ENCODE measurements around the gene DMKN.

The DMKN gene

GRCh38 chr19:35545001-35545854 is 31.8 kb upstream of the DMKN start, which contains the start of gene TMEM147:
Gene TMEM147, plus strand, starts transcription at chr19:35545626. Its CDS starts 114 bp downstream, at chr19:35545740.
- H3K27ac ChIP-seq (ENCODE audit: low read depth, low read length), result peak within 1 kb of the TSS; percentile 47; the same call in 1 of the 2 replicates
- no peaks in the 10 kb centered on the region for H3K9me3 ChIP-seq (ENCODE audit: control insufficient read depth, insufficient read depth, low read length)
- no peaks in the 10 kb centered on the region for H3K9me2 ChIP-seq (replicated peaks; ENCODE audit: control insufficient read depth, low read length)
- H4K20me1 ChIP-seq (ENCODE audit: control insufficient read depth, insufficient read depth, low read depth, low read length), result peaks cover 2% of the 10 kb centered on the region; the same call in 1 of the 2 replicates
- H3K27me3 ChIP-seq (ENCODE audit: control insufficient read depth, low read length), result no peaks in the 10 kb centered on the region
- peaks cover 40% of the 10 kb centered on the region for H3K79me2 ChIP-seq (ENCODE audit: control insufficient read depth, low read length)
- peaks cover 30% of the 10 kb centered on the region for H3K4me1 ChIP-seq (ENCODE audit: control insufficient read depth, low read length)
- peak within 1 kb of the TSS; percentile 97 for H3K4me3 ChIP-seq (ENCODE audit: low read length)
- TF ChIP-seq EZH2phosphoT487 (IDR thresholded peaks at IDR 0.05; ENCODE audit: borderline replicate concordance, low read length) (no peak), CTCF (IDR thresholded peaks at IDR 0.05; ENCODE audit: low read depth, low read length, poor library complexity, severe bottlenecking) (no peak)
- H3K4me2 ChIP-seq (ENCODE audit: low read length), result peak within 1 kb of the TSS; percentile 91
- H3K36me3 ChIP-seq (ENCODE audit: control insufficient read depth, low read length), result peaks cover 39% of the 10 kb centered on the region
- H3F3A ChIP-seq (ENCODE audit: control insufficient read depth, insufficient read depth), result no peaks in the 10 kb centered on the region

DNA sequence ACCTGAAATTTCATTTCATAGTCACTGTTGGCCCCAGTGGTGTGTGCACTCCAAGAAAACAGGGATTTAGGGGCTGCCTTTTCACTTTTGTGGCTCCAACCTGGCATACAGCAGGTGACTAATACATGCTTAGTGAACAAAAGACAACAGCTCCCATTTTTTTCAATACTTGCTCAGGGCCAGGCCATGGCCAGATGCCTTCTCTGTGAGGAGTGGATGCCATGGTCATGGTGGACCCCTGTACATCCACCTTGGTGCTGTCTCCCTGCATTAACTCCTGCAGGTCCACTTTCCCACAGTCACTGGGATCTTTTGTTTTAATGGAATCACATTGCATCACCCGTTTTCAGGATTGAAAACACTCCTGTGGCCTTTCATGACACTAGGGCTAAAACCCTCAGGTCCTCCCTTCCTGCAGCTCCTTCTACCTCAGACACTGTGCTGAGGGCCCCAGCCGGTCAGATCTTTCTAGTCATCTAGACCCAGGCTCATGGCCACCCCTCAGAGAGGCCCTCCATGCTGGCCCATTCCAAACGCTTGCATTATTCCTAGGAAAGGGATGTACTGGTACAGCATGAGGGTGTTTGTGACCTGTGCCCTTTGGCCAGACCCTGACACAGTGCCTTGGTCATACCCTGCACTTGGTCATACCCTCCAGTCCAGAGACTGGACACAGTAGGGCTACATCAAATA is 30.8 kb upstream of the DMKN start:
- H3K4me2 ChIP-seq (ENCODE audit: low read length), result peak overlapping the region; percentile 91
- H3K27me3 ChIP-seq (ENCODE audit: control insufficient read depth, low read length), result no peaks in the 10 kb centered on the region
- TF ChIP-seq CTCF (IDR thresholded peaks at IDR 0.05; ENCODE audit: low read depth, low read length, poor library complexity, severe bottlenecking), result no peak
- no peak for TF ChIP-seq EZH2phosphoT487 (IDR thresholded peaks at IDR 0.05; ENCODE audit: borderline replicate concordance, low read length)
- H3K4me3 ChIP-seq (ENCODE audit: low read length), result peak overlapping the region; percentile 97
- H3K9me3 ChIP-seq (ENCODE audit: control insufficient read depth, insufficient read depth, low read length), result no peaks in the 10 kb centered on the region
- peaks cover 40% of the 10 kb centered on the region for H3K36me3 ChIP-seq (ENCODE audit: control insufficient read depth, low read length)
- H3K27ac ChIP-seq (ENCODE audit: low read depth, low read length), result no peak overlapping the region
- no peaks in the 10 kb centered on the region for H3F3A ChIP-seq (ENCODE audit: control insufficient read depth, insufficient read depth)
- H3K79me2 ChIP-seq (ENCODE audit: control insufficient read depth, low read length), result peaks cover 40% of the 10 kb centered on the region
- no peaks in the 10 kb centered on the region for H3K9me2 ChIP-seq (replicated peaks; ENCODE audit: control insufficient read depth, low read length)
- peaks cover 34% of the 10 kb centered on the region for H3K4me1 ChIP-seq (ENCODE audit: control insufficient read depth, low read length)
- H4K20me1 ChIP-seq (ENCODE audit: control insufficient read depth, insufficient read depth, low read depth, low read length), result peaks cover 2% of the 10 kb centered on the region; the same call in 1 of the 2 replicates

GRCh38 chr19:35543280-35544109 is 30.0 kb upstream of the DMKN start:
- H3K4me3 ChIP-seq (ENCODE audit: low read length), result peak overlapping the region; percentile 97
- H3K27me3 ChIP-seq (ENCODE audit: control insufficient read depth, low read length), result no peaks in the 10 kb centered on the region
- H3F3A ChIP-seq (ENCODE audit: control insufficient read depth, insufficient read depth), result no peaks in the 10 kb centered on the region
- peaks cover 40% of the 10 kb centered on the region for H3K36me3 ChIP-seq (ENCODE audit: control insufficient read depth, low read length)
- peaks cover 2% of the 10 kb centered on the region; the same call in 1 of the 2 replicates for H4K20me1 ChIP-seq (ENCODE audit: control insufficient read depth, insufficient read depth, low read depth, low read length)
- peak overlapping the region; percentile 91 for H3K4me2 ChIP-seq (ENCODE audit: low read length)
- no peaks in the 10 kb centered on the region for H3K9me3 ChIP-seq (ENCODE audit: control insufficient read depth, insufficient read depth, low read length)
- H3K4me1 ChIP-seq (ENCODE audit: control insufficient read depth, low read length), result peaks cover 34% of the 10 kb centered on the region
- no peaks in the 10 kb centered on the region for H3K9me2 ChIP-seq (replicated peaks; ENCODE audit: control insufficient read depth, low read length)
- H3K27ac ChIP-seq (ENCODE audit: low read depth, low read length), result no peak overlapping the region
- peaks cover 40% of the 10 kb centered on the region for H3K79me2 ChIP-seq (ENCODE audit: control insufficient read depth, low read length)
- no peak for TF ChIP-seq CTCF (IDR thresholded peaks at IDR 0.05; ENCODE audit: low read depth, low read length, poor library complexity, severe bottlenecking)
- TF ChIP-seq EZH2phosphoT487 (IDR thresholded peaks at IDR 0.05; ENCODE audit: borderline replicate concordance, low read length), result no peak

All from DOHH2 (cell line).